ENCODE measurements around the gene CYB5B.

GRCh38 chr16:69490707-69491324 lies 66.4 kb downstream of the CYB5B start:
- TF ChIP-seq EZH2 (optimal IDR thresholded peaks at IDR 0.05; ENCODE audit: low read depth, low read length) = no peak
- no peak for TF ChIP-seq CTCF (IDR thresholded peaks at IDR 0.05; ENCODE audit: low read length)
- TF ChIP-seq EZH2phosphoT487 (IDR thresholded peaks at IDR 0.05; ENCODE audit: low read length) = no peak
